ENCODE results near the gene NALCN. TPM values are rescaled to one million over a fixed set of nuclear protein-coding genes. Genes with fewer than 3 reads are reported as not detected.

Gene NALCN
- total and polyA plus RNA-seq, 4 donors = 0.09 to 0.92 (median 0.18) TPM

DNA sequence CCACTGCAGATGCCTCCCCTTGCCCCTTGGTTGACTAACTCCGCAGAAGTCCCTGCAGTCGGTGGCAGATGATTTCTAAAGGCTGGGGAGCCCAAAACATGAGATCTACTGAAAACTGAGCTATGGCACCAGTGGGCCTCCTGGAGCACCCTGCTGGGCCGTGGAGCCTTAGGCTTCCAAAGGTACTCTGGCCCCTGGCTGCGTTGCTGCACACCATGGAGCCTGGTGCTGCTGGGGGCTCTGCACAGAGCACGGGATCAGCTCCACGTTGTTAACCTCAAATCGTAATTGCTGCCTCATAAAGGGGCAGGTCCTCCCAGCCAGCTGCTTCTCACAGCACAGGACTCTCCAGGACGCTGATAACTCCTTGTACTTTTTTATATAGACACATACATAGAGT is 357.5 kb downstream of the NALCN start:
- WGBS = 71% methylated on average over 8 of the region's 8 CpGs
- Histone ChIP-seq H3K27ac (ENCODE audit: low read depth in 1 of 2, low read length in 2 of 2) (no peak overlapping the region), H3K36me3 (ENCODE audit: control insufficient read depth in 4 of 4, insufficient read depth in 3 of 4, low read depth in 1 of 4, low read length in 3 of 4) (no peaks in the 10 kb centered on the region), H3K4me1 (ENCODE audit: control insufficient read depth in 4 of 4, insufficient read depth in 4 of 4, low read length in 3 of 4) (no peaks in the 10 kb centered on the region), H3K4me3 (ENCODE audit: low read depth in 1 of 3, low read length in 3 of 3) (no peak overlapping the region), H3K9ac (ENCODE audit: low read depth in 1 of 2, low read length in 2 of 2) (no peak overlapping the region), H3K9me3 (ENCODE audit: control insufficient read depth in 4 of 4, low read length in 3 of 4) (no peaks in the 10 kb centered on the region), H3K27me3 (ENCODE audit: control insufficient read depth in 4 of 4, insufficient read depth in 4 of 4, low read length in 3 of 4) (no peaks in the 10 kb centered on the region)
- DNase-seq (ENCODE audit: low spot score) = no peak
- TF ChIP-seq RXRA (IDR thresholded peaks at IDR 0.05) (no peak), CTCF (IDR thresholded peaks at IDR 0.05; ENCODE audit: low read depth, low read length, missing input control) (no peak), RAD21 (IDR thresholded peaks at IDR 0.05) (no peak), MAX (IDR thresholded peaks at IDR 0.05) (no peak), TAF1 (conservative IDR thresholded peaks at IDR 0.05) (no peak), JUND (IDR thresholded peaks at IDR 0.05) (no peak), YY1 (IDR thresholded peaks at IDR 0.05) (no peak), SP1 (IDR thresholded peaks at IDR 0.05) (no peak), HNF4G (IDR thresholded peaks at IDR 0.05) (no peak), FOXA1 (IDR thresholded peaks at IDR 0.05) (no peak)
- TF ChIP-seq, protein P1, sequence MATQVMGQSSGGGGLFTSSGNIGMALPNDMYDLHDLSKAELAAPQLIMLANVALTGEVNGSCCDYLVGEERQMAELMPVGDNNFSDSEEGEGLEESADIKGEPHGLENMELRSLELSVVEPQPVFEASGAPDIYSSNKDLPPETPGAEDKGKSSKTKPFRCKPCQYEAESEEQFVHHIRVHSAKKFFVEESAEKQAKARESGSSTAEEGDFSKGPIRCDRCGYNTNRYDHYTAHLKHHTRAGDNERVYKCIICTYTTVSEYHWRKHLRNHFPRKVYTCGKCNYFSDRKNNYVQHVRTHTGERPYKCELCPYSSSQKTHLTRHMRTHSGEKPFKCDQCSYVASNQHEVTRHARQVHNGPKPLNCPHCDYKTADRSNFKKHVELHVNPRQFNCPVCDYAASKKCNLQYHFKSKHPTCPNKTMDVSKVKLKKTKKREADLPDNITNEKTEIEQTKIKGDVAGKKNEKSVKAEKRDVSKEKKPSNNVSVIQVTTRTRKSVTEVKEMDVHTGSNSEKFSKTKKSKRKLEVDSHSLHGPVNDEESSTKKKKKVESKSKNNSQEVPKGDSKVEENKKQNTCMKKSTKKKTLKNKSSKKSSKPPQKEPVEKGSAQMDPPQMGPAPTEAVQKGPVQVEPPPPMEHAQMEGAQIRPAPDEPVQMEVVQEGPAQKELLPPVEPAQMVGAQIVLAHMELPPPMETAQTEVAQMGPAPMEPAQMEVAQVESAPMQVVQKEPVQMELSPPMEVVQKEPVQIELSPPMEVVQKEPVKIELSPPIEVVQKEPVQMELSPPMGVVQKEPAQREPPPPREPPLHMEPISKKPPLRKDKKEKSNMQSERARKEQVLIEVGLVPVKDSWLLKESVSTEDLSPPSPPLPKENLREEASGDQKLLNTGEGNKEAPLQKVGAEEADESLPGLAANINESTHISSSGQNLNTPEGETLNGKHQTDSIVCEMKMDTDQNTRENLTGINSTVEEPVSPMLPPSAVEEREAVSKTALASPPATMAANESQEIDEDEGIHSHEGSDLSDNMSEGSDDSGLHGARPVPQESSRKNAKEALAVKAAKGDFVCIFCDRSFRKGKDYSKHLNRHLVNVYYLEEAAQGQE (IDR thresholded peaks at IDR 0.05) = no peak

DNA sequence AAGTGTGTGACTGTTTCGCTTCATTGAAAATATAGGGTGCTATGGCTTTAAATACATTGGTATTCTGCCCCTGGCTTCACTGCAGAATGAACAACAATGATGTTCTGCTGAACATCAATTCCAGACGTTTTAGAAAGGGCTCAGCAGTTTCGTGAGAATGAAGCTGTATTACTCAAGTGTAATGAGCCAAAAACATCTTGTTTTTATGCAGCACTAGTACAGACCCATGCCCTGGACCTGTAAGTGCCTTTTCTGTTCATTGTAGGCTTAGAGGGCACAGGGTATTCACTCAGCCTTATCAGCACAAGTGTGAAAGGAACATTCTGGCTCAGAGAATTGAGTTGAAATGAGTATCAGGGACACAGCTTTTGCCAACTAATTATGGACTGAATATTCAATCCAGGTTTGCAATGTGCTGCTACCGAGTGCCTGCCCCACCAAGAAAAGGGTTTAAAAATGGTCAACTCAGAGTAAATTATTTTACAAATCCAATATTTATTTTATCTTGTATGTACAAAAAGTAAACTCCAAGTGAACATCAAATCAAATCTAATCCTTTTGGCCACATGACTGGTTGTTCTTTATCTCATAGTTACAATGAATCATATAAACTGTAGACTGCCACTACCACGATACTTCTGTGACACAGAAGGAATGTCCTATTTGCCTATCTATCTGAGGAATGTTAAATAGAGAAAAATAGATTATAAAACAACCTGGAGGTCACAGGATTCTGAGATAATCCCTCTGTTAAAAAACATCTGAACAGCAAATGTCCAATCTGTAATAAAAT is 362.8 kb downstream of the NALCN start:
- Histone ChIP-seq H3K9me3 (ENCODE audit: control insufficient read depth in 4 of 4, low read length in 3 of 4) (no peaks in the 10 kb centered on the region), H3K27me3 (ENCODE audit: control insufficient read depth in 4 of 4, insufficient read depth in 4 of 4, low read length in 3 of 4) (no peaks in the 10 kb centered on the region), H3K27ac (ENCODE audit: low read depth in 1 of 2, low read length in 2 of 2) (no peak overlapping the region), H3K9ac (ENCODE audit: low read depth in 1 of 2, low read length in 2 of 2) (no peak overlapping the region), H3K4me1 (ENCODE audit: control insufficient read depth in 4 of 4, insufficient read depth in 4 of 4, low read length in 3 of 4) (no peaks in the 10 kb centered on the region), H3K4me3 (ENCODE audit: low read depth in 1 of 3, low read length in 3 of 3) (no peak overlapping the region), H3K36me3 (ENCODE audit: control insufficient read depth in 4 of 4, insufficient read depth in 3 of 4, low read depth in 1 of 4, low read length in 3 of 4) (no peaks in the 10 kb centered on the region)
- no peak for TF ChIP-seq MAX (IDR thresholded peaks at IDR 0.05)
- TF ChIP-seq NR2F2 (IDR thresholded peaks at IDR 0.05) = peak; percentile 28
- no peak for DNase-seq (ENCODE audit: low spot score)
- WGBS = 49% methylated on average over 5 of the region's 5 CpGs

All from liver (tissue), 9 donors.